K562 (cell line): Measurements from ENCODE around the gene PIGL. TPM values are rescaled to one million over a fixed set of nuclear protein-coding genes. Genes with fewer than 3 reads are reported as not detected.

ENCODE experiments used
- BCOR ChIP-seq: fragments of 450-650 bp; IDR thresholded peaks from 2 replicates; pipeline ENCODE4 v1.6.1; 2016
- CBFA2T3 ChIP-seq: fragments of 450-650 bp; IDR thresholded peaks from 2 replicates; pipeline ENCODE4 v1.6.1; 2017
- CREB3L1 ChIP-seq: fragments of 450-650 bp; IDR thresholded peaks from 2 replicates; pipeline ENCODE4 v1.6.1; 2014; ENCODE audit warnings: low read depth, mild to moderate bottlenecking, moderate library complexity, borderline replicate concordance
- FOXJ3 ChIP-seq: sonication (generic); formaldehyde crosslinking; IDR thresholded peaks from 2 replicates; pipeline ENCODE4 v1.4.0; 2020; ENCODE audit warnings: mild to moderate bottlenecking, missing genetic modification reagents
- HDGF ChIP-seq: fragments of 450-650 bp; IDR thresholded peaks from 2 replicates; pipeline ENCODE4 v1.6.1; 2016
- HMGXB4 ChIP-seq: sonication (generic); formaldehyde crosslinking; IDR thresholded peaks from 2 replicates; pipeline ENCODE4 v1.8.1; 2023; ENCODE audit warnings: mild to moderate bottlenecking, missing genetic modification reagents
- MEIS2 ChIP-seq: fragments of 450-650 bp; IDR thresholded peaks from 2 replicates; pipeline ENCODE4 v1.6.1; 2014; ENCODE audit warnings: mild to moderate bottlenecking; ENCODE audit not compliant: partially characterized antibody
- MTA2 ChIP-seq: fragments of 450-650 bp; IDR thresholded peaks from 2 replicates; pipeline ENCODE4 v1.6.1; 2016; ENCODE audit warnings: low read depth
- NFIC ChIP-seq: fragments of 450-650 bp; IDR thresholded peaks from 2 replicates; pipeline ENCODE4 v1.6.1; 2017; ENCODE audit warnings: mild to moderate bottlenecking, inconsistent platforms
- OTX1 ChIP-seq: fragments of 450-650 bp; formaldehyde crosslinking; IDR thresholded peaks from 2 replicates; pipeline ENCODE4 v1.4.0; 2022; ENCODE audit warnings: mild to moderate bottlenecking
- RERE ChIP-seq: sonication (generic); formaldehyde crosslinking; IDR thresholded peaks from 2 replicates; pipeline ENCODE4 v1.8.0; 2023; ENCODE audit warnings: missing genetic modification reagents, mild to moderate bottlenecking, borderline replicate concordance
- RFX5 ChIP-seq: IDR thresholded peaks from 2 replicates; pipeline ENCODE4 v1.6.1; 2011; ENCODE audit warnings: low read depth, mild to moderate bottlenecking, improper control_type of control experiment, low read length
- SMAD4 ChIP-seq: fragments of 250-450 bp; sonication (Bioruptor Pico); conservative IDR thresholded peaks from 2 replicates; pipeline ENCODE4 v1.8.0; 2021; ENCODE audit warnings: inconsistent platforms, mild to moderate bottlenecking, moderate library complexity
- SPI1 ChIP-seq: IDR thresholded peaks from 2 replicates; pipeline ENCODE4 v1.6.1; 2011; ENCODE audit warnings: low read depth, low read length, control low read depth, borderline replicate concordance
- TAL1 ChIP-seq: fragments of 450-650 bp; IDR thresholded peaks from 2 replicates; pipeline ENCODE4 v1.6.1; 2016; ENCODE audit warnings: mild to moderate bottlenecking
- WHSC1 ChIP-seq: IDR thresholded peaks from one replicate; pipeline ENCODE4 v1.6.1; 2012; ENCODE audit warnings: low read length, control low read depth, inconsistent platforms
- ZFP91 ChIP-seq: sonication (generic); formaldehyde crosslinking; IDR thresholded peaks from 2 replicates; pipeline ENCODE4 v1.8.0; 2022; ENCODE audit warnings: mild to moderate bottlenecking, missing genetic modification reagents
- ZNF224 ChIP-seq: sonication (generic); formaldehyde crosslinking; IDR thresholded peaks from 2 replicates; pipeline ENCODE4 v1.8.0; 2022; ENCODE audit warnings: mild to moderate bottlenecking, missing genetic modification reagents
- ZNF3 ChIP-seq: fragments of 250-450 bp; sonication (Bioruptor Pico); IDR thresholded peaks from 2 replicates; pipeline ENCODE4 v1.5.0; 2021; ENCODE audit warnings: mild to moderate bottlenecking, moderate library complexity
- polyA plus RNA-seq, 8 experiments: library from polyadenylated mRNA; depleted of rRNA in 4 of 8; stranded (reverse) in 5 of 8; unstranded in 3 of 8; fragments of >200 nt; fragmentation: Nextera tagmentation in 2 of 8; fragmentation: Illumina TruSeq in 1 of 8; extraction: Ambion mirVana in 2 of 8; extraction: Trizol in 1 of 8; gene quantifications; 2 replicates each; pipeline versions ENCODE4 v1.2.1 to v1.2.3, GENCODE V29; 2011 to 2014; ENCODE audit warnings: inconsistent platforms in 1 of 8, missing spikeins in 1 of 8
- total RNA-seq, 7 experiments: library from RNA; depleted of rRNA in 6 of 7; stranded (reverse); fragments of >200 nt in 6 of 7; fragmentation: Illumina TruSeq in 2 of 7; extraction: Trizol in 2 of 7; gene quantifications; 2 replicates each; pipeline versions ENCODE4 v1.2.1 to v1.2.3, GENCODE V29; 2011 to 2021; ENCODE audit warnings: low replicate concordance in 1 of 7

PIGL gene
- total and polyA plus RNA-seq, 9 of the 15 experiments (the other 6 are each of a cell fraction or from before 2014, with no cell fraction given), result 19.9 to 55.3 (median 29.6) TPM

GRCh38 chr17:16217002-16217635, at the start of gene PIGL (continued):
- TF ChIP-seq OTX1 (CRISPR knock-in tag), result no peak
- peak; percentile 60 for TF ChIP-seq MEIS2
- TF ChIP-seq RFX5, result no peak
- no peak for TF ChIP-seq ZFP91 (CRISPR knock-in tag)
- TF ChIP-seq SPI1, result no peak
- TF ChIP-seq BCOR, result no peak
- no peak for TF ChIP-seq ZNF3 (CRISPR knock-in tag)
- no peak for TF ChIP-seq HDGF
- TF ChIP-seq CBFA2T3, result no peak
- peak; percentile 55 for TF ChIP-seq NFIC
- TF ChIP-seq FOXJ3 (CRISPR knock-in tag), result no peak
- no peak for TF ChIP-seq RERE (CRISPR knock-in tag)
- TF ChIP-seq MTA2, result no peak
- TF ChIP-seq SMAD4, result no peak
- TF ChIP-seq CREB3L1, result peak; percentile 56; the same call in 1 of the 2 replicates
- TF ChIP-seq TAL1, result no peak
- TF ChIP-seq ZNF224, result no peak
- no peak for TF ChIP-seq HMGXB4 (CRISPR knock-in tag)
- TF ChIP-seq WHSC1, result no peak
